ENCODE results near the gene ASAP3. TPM values are rescaled to one million over a fixed set of nuclear protein-coding genes. Genes with fewer than 3 reads are reported as not detected.

ASAP3 gene
- total and polyA plus RNA-seq, 2 of the 13 experiments (the other 11 are each of a cell fraction or from before 2014, with no cell fraction given) = 32.6 to 37.0 TPM

DNA sequence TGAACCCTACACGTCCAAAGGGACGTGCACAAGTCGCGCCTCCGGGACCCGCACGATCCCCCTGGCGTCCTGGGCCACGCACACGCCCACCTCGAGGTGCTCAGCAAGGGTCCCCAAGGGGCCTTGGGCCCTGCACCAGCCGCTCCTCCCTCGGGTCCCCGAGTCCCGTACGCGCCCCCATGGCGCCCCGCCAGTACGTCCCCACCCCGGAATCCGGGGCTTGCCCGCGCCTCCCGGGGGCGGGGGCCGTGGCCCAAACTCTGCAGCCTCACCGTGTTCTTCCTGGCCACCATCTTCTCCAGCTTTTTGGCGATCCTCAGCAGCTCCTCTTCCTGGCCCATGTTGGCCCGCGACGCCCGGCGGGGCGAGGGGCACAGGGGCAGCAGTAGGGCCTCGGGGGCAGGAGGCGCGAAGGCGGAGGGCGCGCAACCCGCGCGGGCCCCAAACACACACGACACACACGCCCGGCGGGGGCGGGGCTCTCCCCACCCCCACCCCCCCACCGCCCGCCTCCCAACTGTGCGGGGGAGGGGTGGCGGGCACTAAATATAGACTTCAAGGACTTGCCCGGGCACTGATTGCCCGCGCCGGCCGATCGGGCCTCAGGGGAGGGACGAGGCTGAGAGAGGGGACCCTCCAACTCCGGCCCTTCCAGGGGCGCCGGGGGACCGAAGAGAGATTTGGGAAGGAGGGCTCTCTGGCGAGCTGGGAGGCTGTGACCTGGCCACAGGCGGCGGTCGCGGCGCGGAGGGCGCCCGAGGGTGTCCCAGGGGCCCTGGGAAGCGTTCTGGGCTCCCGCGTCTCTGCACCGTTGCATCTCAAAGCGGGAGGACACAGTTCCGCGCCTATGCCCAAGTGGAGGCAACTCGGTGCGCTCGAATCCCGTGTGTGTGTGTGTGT lies 59.4 kb downstream of the ASAP3 start, which contains the start of gene TCEA3 (continued):
- TF ChIP-seq REL (CRISPR knock-in tag; conservative IDR thresholded peaks at IDR 0.05) (0 out of 2 replicates have a peak, but pooled peaks have one; percentile 54), CAMTA2 (CRISPR knock-in tag; IDR thresholded peaks at IDR 0.05; ENCODE audit: borderline replicate concordance) (no peak), ZNF343 (CRISPR knock-in tag; IDR thresholded peaks at IDR 0.05) (0 out of 2 replicates have a peak, but pooled peaks have one; percentile 60), ZNF460 (CRISPR knock-in tag; IDR thresholded peaks at IDR 0.05; ENCODE audit: borderline replicate concordance) (no peak), ZSCAN30 (CRISPR knock-in tag; IDR thresholded peaks at IDR 0.05) (no peak), ZFY (CRISPR knock-in tag; IDR thresholded peaks at IDR 0.05) (peak; percentile 52), ZFP90 (CRISPR knock-in tag; IDR thresholded peaks at IDR 0.05; ENCODE audit: borderline replicate concordance) (no peak), LCORL (IDR thresholded peaks at IDR 0.05) (no peak), LCORL (CRISPR knock-in tag; IDR thresholded peaks at IDR 0.05) (peak; percentile 68; the same call in 1 of the 2 replicates), ATAD3A (CRISPR knock-in tag; IDR thresholded peaks at IDR 0.05) (no peak), NONO (IDR thresholded peaks at IDR 0.05) (no peak), NONO (CRISPR knock-in tag; conservative IDR thresholded peaks at IDR 0.05) (no peak; the same call in 1 of the 2 replicates), KLF13 (CRISPR knock-in tag; IDR thresholded peaks at IDR 0.05) (no peak), ZNF75D (CRISPR knock-in tag; IDR thresholded peaks at IDR 0.05; ENCODE audit: borderline replicate concordance) (no peak), ZMYM3 (CRISPR knock-in tag; IDR thresholded peaks at IDR 0.05) (no peak; the same call in 1 of the 2 replicates), TOPORS (CRISPR knock-in tag; IDR thresholded peaks at IDR 0.05) (no peak; the same call in 1 of the 2 replicates), THAP11 (CRISPR knock-in tag; IDR thresholded peaks at IDR 0.05) (peak; percentile 36; the same call in 1 of the 2 replicates), ZNF17 (CRISPR knock-in tag; IDR thresholded peaks at IDR 0.05) (no peak), ZBTB8A (CRISPR knock-in tag; IDR thresholded peaks at IDR 0.05; ENCODE audit: borderline replicate concordance, low read depth) (no peak; the same call in 1 of the 2 replicates)
- TF ChIP-seq, protein P1, sequence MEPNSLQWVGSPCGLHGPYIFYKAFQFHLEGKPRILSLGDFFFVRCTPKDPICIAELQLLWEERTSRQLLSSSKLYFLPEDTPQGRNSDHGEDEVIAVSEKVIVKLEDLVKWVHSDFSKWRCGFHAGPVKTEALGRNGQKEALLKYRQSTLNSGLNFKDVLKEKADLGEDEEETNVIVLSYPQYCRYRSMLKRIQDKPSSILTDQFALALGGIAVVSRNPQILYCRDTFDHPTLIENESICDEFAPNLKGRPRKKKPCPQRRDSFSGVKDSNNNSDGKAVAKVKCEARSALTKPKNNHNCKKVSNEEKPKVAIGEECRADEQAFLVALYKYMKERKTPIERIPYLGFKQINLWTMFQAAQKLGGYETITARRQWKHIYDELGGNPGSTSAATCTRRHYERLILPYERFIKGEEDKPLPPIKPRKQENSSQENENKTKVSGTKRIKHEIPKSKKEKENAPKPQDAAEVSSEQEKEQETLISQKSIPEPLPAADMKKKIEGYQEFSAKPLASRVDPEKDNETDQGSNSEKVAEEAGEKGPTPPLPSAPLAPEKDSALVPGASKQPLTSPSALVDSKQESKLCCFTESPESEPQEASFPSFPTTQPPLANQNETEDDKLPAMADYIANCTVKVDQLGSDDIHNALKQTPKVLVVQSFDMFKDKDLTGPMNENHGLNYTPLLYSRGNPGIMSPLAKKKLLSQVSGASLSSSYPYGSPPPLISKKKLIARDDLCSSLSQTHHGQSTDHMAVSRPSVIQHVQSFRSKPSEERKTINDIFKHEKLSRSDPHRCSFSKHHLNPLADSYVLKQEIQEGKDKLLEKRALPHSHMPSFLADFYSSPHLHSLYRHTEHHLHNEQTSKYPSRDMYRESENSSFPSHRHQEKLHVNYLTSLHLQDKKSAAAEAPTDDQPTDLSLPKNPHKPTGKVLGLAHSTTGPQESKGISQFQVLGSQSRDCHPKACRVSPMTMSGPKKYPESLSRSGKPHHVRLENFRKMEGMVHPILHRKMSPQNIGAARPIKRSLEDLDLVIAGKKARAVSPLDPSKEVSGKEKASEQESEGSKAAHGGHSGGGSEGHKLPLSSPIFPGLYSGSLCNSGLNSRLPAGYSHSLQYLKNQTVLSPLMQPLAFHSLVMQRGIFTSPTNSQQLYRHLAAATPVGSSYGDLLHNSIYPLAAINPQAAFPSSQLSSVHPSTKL (CRISPR knock-in tag; IDR thresholded peaks at IDR 0.05) = peak; percentile 11; the same call in 1 of the 2 replicates
- TF ChIP-seq, protein P2, sequence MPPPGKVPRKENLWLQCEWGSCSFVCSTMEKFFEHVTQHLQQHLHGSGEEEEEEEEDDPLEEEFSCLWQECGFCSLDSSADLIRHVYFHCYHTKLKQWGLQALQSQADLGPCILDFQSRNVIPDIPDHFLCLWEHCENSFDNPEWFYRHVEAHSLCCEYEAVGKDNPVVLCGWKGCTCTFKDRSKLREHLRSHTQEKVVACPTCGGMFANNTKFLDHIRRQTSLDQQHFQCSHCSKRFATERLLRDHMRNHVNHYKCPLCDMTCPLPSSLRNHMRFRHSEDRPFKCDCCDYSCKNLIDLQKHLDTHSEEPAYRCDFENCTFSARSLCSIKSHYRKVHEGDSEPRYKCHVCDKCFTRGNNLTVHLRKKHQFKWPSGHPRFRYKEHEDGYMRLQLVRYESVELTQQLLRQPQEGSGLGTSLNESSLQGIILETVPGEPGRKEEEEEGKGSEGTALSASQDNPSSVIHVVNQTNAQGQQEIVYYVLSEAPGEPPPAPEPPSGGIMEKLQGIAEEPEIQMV (CRISPR knock-in tag; IDR thresholded peaks at IDR 0.05; ENCODE audit: low read depth) = no peak
- TF ChIP-seq, protein P3, sequence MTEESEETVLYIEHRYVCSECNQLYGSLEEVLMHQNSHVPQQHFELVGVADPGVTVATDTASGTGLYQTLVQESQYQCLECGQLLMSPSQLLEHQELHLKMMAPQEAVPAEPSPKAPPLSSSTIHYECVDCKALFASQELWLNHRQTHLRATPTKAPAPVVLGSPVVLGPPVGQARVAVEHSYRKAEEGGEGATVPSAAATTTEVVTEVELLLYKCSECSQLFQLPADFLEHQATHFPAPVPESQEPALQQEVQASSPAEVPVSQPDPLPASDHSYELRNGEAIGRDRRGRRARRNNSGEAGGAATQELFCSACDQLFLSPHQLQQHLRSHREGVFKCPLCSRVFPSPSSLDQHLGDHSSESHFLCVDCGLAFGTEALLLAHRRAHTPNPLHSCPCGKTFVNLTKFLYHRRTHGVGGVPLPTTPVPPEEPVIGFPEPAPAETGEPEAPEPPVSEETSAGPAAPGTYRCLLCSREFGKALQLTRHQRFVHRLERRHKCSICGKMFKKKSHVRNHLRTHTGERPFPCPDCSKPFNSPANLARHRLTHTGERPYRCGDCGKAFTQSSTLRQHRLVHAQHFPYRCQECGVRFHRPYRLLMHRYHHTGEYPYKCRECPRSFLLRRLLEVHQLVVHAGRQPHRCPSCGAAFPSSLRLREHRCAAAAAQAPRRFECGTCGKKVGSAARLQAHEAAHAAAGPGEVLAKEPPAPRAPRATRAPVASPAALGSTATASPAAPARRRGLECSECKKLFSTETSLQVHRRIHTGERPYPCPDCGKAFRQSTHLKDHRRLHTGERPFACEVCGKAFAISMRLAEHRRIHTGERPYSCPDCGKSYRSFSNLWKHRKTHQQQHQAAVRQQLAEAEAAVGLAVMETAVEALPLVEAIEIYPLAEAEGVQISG (CRISPR knock-in tag; IDR thresholded peaks at IDR 0.05) = no peak

Data from HepG2 (cell line).